ENCODE measurements around the gene GPR146. TPM values are rescaled to one million over a fixed set of nuclear protein-coding genes. Genes with fewer than 3 reads are reported as not detected.

GPR146 gene
- total RNA-seq, 1 donor from 2014 or later = 0.82 TPM

DNA sequence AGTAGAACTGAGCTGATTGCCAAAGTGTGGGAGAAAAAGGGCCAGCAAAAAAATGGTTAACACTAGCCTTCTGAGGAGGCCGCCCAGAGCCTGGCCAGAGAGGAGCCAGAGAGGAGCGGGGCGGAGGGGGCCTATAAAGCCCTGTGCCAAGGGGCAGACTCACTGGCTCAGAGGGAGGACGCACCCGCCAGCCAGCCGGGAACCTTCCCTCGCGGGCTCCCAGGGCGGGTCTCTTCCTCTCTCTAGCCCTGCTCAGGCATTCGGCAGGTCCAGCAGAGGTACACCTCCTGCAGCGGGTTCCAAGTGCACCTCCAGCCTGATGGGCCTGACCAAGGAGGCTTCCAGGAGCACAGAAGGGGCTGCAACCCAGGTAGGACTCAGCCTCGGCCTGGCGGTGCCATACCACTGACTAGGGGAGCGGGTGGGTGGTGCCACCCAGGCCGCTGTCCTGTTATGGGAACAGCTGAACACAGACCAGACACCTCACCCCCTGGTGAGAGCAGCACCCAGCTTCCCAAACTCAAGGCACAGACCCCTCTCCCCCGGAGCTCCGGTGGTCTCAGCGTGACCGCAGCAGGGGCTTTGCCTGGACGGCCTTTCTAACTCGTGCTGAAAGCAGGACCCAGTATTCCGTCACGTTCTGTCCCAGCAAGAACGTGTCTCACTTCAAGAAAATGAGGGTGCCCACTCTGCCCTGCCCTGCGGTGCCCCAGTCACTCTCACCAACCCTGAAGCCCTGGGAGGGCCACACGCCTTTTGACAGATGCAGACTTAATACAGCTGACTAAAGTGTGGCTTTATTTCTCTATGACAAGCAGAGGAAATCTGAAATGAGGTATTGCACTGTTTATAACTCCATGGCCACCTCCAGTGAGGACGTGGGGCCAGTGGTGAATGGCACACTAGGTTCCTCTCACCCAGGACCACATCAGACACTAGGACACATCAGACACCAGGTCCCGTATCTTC is 43.9 kb downstream of the GPR146 start, which contains the start of gene GPER1:
Gene GPER1 (plus strand): TSS at position 162 of the 969 bp plus-strand sequence. CDS start 3,616 bp downstream, outside the sequence.
- DNase-seq (ENCODE audit: low spot score in 2 of 2) (peak; percentile 63 to 67), FAIRE-seq (no peak)

DNA sequence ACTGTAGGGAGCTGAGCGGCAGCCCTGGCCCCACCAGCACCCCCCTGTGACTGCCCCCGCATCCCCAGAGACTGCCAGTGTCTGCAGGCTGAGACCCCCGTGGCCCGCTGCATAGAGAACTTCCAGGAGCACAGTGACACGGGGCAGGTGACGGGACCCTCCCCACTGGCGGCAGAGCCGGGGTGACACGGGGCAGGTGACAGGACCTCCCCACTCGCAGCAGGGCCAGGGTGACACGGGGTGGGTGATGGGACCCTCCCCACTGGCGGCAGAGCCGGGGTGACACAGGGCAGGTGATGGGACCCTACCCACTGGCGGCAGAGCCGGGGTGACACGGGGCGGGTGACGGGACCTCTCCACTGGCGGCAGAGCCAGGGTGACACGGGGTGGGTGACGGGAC is 45.9 kb downstream of the GPR146 start:
- DNase-seq (ENCODE audit: low spot score in 2 of 2) = no peak
- FAIRE-seq = no peak

DNA sequence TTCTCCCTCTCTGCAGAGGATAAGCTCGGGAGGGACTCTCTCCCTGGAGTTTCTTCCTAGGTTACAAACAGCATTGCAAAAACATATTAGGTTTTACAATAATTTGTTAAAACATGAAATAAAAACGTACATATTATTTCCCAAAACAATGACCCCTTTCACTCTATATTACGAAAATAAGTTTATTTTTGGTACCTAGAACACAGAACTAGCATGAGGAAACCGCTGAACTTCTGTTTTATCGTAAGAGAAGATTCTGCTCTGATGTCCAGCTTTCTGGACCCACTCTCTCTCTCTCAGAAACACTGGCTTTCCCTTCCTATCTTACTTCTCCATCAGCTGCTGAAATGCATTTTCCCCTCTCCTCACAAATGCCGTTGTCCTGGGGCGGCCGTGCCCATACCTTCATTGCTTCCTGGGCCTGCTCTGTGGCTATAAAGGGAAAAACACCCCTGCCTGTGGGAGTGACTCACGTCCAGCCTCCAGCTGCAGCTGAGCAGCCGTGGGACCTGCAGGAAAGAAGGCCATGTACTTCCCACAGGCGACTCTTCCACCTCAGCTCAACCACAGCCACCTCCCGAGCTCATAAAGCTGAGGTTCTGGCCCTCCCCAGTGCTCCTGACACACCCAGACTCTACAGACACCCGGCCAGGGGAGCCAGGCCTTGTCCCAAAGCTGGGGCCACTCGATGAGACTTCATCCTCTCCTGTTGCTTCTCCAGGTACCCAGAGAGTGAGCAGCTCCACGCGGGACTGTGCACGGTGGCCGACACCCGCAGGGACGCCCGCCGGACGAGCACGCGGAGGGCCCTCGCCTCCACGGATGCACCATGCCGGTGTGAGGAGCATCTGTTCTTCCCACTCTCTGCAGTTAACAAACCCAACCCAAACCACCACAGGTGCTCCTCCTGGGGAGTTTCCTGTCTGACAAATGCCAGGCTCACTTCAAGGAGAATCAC is 46.6 kb downstream of the GPR146 start:
- DNase-seq (ENCODE audit: low spot score in 2 of 2) (peak in 1 of 2 donors; percentile 64), FAIRE-seq (no peak)

DNA sequence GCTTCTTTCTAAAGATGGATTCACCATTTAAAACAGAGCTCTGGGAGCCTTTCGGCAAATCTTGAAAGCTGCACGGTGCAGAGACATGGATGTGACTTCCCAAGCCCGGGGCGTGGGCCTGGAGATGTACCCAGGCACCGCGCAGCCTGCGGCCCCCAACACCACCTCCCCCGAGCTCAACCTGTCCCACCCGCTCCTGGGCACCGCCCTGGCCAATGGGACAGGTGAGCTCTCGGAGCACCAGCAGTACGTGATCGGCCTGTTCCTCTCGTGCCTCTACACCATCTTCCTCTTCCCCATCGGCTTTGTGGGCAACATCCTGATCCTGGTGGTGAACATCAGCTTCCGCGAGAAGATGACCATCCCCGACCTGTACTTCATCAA is 47.3 kb downstream of the GPR146 start:
- DNase-seq (ENCODE audit: low spot score in 2 of 2) (no peak), FAIRE-seq (no peak)

DNA sequence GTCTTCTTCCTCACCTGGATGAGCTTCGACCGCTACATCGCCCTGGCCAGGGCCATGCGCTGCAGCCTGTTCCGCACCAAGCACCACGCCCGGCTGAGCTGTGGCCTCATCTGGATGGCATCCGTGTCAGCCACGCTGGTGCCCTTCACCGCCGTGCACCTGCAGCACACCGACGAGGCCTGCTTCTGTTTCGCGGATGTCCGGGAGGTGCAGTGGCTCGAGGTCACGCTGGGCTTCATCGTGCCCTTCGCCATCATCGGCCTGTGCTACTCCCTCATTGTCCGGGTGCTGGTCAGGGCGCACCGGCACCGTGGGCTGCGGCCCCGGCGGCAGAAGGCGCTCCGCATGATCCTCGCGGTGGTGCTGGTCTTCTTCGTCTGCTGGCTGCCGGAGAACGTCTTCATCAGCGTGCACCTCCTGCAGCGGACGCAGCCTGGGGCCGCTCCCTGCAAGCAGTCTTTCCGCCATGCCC is 47.9 kb downstream of the GPR146 start:
- no peak for FAIRE-seq

DNA sequence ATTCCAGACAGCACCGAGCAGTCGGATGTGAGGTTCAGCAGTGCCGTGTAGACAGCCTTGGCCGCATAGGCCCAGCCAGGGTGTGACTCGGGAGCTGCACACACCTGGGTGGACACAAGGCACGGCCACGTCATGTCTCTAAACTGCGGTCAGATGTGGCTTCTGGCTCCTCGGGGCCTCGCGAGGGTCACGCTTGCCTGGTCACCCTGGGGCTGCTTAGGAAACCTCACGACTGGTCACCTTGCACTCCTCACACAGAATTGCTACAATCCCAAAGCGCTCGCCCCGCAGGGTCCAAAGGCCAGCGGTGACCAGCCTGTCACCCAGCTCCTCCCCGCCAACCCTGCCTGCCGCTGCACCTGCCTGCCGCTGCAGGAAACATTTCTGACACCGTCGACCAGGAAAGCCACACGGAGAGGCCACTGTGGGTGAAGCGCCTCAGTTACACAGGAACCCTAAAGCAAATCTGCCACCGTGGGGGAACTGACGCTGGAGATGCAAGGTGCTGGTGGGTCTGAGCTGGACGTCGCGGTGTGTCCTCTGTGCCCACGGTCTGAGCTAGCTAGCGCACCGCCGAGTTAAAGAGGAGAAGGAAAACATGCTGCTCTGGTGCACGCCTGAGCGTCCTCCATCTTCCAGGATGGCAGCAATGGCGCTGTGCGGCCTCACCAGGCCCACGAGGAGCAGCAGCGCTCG is 48.6 kb downstream of the GPR146 start:
- DNase-seq (ENCODE audit: low spot score in 2 of 2) = no peak
- no peak for FAIRE-seq

More for the DNA sequence above, 47.9 kb downstream of the GPR146 start:
- DNase-seq (ENCODE audit: low spot score in 2 of 2) = no peak

DNA sequence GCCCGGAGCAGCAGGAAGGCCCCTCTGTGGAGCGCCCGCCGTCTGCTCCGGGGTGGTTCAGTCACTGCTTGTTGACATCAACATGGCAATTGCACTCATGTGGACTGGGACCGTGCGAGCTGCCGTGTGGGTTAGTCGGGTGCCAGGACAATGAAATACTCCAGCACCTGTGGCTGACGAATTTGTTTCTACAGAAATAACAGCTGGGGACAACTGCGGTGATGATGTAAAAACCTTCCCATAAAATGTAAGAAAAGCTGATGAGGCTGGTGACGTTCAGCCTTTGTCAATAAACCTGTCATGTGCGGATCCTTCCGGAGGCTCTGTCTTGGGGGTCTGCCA is 49.1 kb downstream of the GPR146 start:
- FAIRE-seq = no peak
- DNase-seq (ENCODE audit: low spot score in 2 of 2) = no peak

DNA sequence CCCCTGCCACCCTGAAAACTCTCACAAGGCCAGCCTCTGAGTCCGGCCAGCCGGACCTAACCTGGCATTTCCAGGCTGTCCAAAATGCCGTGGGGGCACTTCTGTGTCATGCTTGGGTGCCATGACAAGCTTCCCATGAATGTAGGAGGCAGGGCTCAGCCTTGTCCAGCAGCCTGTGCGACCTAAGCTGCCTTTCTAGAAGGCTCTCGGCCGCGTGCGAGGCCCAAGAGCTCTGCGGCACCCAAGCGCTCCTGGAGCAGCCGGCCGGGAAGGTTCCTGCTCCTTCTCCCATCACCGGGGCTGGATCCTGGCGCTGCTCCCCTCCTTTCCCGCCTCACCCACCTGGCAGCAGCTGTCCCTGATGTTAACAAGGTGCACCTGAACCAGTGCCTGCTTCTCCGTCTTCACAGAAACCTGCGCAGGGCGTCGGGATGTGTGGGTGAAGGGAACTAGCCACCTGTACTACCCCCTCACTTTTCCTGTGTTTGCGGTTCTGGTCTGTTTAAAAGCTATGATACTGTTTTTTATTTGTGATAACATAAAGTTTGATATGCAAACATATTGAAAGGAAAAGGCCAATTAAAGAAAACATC is 49.7 kb downstream of the GPR146 start:
- FAIRE-seq (no peak), DNase-seq (ENCODE audit: low spot score in 2 of 2) (no peak)

DNA sequence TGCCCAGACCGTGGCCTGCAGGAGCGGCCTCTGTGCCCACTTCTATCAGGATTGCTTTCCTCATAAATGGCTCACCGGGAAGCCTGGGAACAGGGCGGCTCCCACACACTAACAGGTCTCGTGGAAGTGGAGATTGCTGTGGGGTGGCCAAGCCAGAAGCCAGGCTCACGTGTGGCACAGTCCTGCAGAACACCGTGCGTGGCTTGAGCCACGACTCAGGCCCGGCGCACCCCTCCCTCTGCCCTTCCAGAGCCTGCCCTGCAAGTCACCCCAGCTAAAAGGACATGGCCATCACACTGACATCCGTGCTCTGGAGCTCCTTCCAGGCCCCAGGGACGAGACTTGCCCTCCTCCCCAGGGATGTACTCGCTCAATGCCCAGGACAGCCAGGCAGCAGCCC is 50.5 kb downstream of the GPR146 start:
- FAIRE-seq = no peak
- DNase-seq (ENCODE audit: low spot score in 2 of 2) = no peak

DNA sequence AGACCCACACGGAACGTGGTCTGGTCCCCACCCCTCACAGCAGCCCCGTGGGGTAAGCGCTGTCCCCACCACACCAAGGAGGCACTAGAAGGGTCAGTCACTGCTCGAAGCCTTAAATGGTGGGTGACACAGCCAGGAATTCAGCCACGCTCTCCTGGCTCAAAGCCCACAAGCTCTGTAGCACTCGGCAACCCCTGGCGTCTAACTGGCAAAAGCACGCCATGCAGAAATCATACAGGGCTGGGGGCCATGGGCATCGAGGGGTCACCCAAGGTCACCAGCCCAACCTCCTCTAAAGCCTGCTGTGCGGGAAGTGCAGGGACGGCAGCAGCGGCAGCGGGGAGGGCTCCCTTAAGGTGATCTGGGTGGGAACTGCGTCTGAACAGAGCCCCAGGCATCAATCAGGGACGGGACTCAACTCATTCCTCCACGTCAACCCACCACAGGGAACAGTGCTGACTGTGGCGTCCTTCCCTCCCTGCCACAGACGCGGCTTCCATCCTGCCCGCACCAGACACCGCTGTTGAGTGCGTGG is 51.3 kb downstream of the GPR146 start:
- FAIRE-seq (no peak), DNase-seq (ENCODE audit: low spot score in 2 of 2) (no peak)

DNA sequence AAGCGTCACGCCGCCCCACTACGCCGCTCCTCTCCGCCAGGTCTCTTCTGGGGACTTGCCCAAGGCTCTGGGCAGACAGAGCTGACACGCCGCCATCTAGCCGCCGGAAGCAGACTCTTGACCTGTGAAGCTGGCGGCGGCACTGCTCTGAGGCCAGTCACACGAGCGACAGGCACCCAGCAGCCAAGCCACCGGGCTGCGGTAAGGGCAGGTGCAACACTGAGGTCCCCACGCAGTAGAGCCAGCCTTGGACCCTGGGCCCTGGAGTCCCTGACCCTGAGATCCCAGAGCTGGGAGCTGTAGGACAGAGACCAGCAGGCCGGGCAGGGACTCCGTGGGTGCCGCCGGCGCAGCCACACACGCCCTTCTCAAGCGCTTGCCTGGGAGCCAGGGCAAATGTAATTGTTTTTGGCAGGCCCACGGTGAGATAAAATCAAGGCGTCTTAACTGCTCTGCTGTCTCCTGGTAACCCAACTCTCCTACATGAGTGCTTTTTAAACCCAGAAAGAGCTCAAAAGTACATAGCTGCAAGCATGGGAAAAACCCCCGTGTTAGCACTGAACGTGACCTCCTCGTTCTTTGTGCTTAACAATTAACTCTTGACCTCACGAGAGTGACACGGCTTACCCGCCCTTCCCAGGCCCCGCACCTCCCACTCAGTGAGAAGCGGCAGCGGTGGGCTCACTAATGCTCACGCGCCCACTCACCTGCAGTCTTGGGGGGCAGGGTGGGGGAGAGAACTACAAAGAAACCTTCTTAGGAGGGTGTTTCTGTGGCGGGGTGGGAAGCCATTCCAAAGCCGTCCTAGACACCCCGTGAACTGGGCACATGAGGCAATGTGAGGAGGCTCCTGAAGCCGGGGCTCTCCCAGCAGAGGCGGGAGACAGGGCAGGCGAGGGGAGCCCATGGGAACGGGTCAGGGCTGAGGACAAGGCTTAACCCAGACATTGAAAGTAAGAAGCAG is 52.1 kb downstream of the GPR146 start:
- DNase-seq (ENCODE audit: low spot score in 2 of 2) (no peak), FAIRE-seq (no peak)

DNA sequence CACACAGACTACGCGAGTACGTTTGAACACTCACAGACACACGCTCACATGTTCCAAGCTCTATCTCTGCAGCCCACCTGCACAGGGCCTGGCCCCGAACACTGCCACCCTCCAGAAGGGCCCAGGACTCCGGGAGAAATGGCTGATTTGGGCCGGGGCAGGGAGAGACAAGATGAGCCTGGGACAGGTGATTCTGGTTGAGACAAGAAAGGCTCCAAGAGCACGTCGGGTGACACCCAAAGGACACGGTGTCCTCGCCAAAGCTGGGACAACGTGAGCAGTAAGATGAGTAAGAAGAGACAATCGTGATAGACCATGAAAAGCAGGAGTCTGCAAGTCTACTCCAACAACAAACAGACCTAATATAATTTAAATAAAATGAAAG is 52.8 kb downstream of the GPR146 start:
- FAIRE-seq (no peak), DNase-seq (ENCODE audit: low spot score in 2 of 2) (no peak)

DNA sequence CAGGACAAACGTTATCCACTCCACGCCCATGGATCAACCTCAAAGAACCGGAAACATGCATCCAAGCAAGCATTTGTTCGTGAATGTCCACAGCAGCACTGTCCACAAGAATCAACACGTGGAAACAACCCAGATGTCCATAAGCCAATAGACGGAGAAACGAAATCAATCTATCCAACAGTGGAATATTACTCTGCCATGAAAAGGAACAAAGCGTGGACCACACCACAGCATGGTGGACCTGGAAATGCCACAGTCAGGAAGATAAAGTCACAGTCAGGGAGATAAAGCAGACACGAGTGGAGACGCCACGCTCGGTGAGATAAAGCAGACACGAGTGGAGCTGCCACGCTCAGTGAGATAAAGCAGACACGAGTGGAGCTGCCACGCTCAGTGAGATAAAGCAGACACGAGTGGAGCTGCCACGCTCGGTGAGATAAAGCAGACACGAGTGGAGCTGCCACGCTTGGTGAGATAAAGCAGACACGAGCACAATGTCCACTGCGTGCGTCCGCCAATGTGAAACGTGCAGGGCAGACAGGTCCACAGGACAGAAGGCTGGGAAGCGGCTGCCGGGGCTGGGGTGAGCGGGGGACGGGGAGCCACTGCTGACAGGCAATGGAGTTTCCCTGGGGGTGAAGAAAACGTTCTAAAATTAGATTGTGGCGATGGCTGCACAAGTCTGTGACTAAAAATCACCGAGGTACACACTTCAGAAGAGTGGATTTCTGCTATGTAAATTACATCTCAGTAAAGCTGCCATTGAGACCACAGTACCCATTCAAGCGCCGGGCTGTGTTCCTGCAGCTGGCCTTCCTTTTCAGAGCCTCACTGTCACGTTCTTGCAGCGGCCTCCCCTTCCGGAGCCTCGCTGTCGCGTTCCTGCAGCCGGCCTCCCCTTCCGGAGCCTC is 54.2 kb downstream of the GPR146 start:
- DNase-seq (ENCODE audit: low spot score in 2 of 2) (no peak), FAIRE-seq (no peak)

DNA sequence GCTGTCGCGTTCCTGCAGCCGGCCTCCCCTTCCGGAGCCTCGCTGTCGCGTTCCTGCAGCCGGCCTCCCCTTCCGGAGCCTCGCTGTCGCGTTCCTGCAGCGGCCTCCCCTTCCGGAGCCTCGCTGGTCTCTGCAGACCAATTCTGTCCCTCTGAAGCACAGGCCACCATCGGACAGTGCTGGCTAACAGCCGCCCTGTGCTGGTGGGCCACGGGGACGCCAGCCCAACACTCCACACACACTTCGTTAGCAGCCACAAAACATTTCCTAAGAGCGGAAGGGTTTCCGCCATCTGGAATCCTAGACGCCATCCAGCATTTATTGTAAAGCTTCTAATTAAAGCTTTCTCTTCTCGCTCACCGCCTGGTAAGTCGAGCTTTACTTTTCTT is 54.8 kb downstream of the GPR146 start:
- FAIRE-seq (no peak), DNase-seq (ENCODE audit: low spot score in 2 of 2) (no peak)

DNA sequence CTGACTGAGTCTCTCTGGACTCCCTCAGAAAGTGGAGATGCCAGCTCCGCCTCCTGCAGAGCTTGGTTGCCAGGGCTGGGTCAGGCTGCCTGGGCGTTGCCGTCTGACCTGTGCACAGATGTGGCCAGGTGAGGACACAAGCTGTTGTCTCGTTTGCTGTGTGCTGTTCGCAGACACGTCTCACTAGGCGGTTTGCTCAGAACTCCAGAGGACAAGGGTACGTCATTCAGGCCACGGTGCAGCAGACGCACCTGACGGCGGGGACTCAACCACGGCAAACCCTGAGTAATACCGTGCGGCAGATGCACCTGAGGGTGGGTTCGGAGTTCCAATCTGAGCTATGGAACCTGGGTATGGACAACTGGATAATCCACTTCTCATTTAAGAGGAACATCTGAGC is 55.3 kb downstream of the GPR146 start:
- no peak for FAIRE-seq
- DNase-seq (ENCODE audit: low spot score in 2 of 2) = no peak

DNA sequence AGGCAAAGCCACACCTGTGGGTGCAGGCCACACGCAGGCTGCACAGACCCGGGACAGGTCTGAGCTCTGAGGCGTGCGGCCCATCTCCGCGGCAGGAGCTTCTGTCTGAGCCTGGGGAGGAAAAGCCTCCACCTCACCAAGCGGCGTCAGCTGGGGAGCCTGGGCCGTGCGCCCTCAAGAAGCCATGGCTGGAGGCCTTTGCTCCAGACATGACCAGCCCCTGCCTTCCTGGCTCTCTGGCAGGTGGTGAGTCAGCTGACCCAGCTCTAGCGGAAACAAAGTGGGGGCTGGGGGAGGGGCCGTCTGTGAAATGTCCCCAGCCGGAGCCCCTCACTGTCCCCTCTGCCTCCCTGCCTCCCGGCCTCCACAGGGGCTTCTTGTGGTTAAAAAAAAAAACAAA is 56.0 kb downstream of the GPR146 start:
- DNase-seq (ENCODE audit: low spot score in 2 of 2) (no peak), FAIRE-seq (no peak)

DNA sequence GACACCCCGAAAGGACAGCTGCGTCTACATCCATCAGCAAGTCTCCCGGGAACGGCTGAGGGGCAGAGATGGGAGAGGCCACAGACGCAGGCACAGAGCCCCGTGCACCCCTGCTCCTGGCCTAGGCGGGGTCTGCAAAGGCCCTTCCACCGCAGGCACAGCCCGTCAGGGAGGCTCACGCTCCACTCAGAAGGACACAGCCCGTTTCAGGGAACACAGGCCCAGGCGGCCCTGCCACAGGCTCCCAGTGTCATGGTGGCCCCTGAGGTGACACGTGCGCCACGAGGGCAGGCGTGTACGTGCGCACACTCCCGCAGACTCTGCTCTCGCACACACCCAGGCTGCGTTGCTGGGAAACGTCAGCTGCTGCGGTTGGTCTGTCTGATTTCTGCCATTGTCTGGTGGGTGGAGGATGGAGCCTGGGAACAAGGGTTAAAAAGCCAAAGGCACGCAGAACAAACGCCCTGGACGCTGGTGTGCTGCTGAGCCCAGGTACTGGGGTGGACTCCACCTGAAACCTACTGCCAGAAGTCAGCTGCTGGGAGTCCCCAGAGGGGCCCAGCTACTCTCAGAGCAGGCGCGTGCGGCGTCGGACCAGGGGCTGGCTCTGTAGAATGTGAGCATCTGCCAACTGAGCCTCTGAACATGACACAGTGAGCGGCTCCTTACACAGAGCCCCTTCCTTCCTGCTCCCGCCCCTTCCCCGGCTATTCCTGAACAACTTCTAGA is 56.7 kb downstream of the GPR146 start:
- no peak for FAIRE-seq
- DNase-seq (ENCODE audit: low spot score in 2 of 2) = no peak

Data from frontal cortex (tissue), 4 donors.